ENCODE data around the gene RPP40.

The RPP40 gene, protein sequence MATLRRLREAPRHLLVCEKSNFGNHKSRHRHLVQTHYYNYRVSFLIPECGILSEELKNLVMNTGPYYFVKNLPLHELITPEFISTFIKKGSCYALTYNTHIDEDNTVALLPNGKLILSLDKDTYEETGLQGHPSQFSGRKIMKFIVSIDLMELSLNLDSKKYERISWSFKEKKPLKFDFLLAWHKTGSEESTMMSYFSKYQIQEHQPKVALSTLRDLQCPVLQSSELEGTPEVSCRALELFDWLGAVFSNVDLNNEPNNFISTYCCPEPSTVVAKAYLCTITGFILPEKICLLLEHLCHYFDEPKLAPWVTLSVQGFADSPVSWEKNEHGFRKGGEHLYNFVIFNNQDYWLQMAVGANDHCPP

DNA sequence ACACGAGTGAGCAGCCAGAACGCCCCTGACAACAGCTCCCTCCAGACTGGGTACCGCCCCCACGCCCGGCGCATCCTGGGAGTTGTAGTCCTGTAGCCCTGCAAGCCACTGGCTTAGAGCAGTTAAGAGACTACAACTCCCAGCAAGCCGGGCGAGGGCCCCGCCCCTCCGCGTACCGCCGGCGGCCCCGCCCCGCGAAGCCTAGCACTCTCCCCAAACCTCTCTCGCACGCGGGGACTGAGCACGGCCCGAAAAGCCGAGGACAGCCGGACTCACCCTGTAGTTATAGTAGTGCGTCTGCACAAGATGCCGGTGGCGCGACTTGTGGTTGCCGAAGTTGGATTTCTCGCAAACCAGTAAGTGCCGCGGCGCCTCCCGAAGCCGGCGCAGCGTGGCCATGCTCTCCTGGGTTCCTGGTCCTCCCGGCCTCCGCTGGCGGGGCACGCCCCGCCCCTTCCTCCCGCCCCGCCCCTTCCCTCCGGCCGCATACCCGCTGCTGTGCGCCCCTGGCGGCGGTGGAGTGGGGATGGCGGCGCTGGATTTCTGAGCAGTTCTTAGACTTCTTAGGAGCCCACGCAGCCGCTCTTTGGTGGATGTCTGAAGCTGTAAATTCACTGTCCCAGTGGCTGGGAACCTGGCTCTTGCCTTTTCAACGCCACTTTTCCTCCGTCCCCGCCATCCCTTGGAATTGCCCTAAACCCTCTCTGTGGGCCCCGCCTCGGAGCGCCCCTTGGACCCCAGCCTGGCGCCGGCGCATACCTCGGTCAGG, at the start of gene RPP40:
Gene RPP40 (minus strand): TSS at position 434 of the 769 bp plus-strand sequence. CDS start 35 bp downstream, at position 399.
- H3K36me3 ChIP-seq (ENCODE audit: insufficient read depth, low read length), result peaks cover 20% of the 10 kb centered on the region
- peaks cover 20% of the 10 kb centered on the region for H3K4me1 ChIP-seq (ENCODE audit: insufficient read depth, low read length)
- H3K4me2 ChIP-seq (ENCODE audit: insufficient read depth, low read length), result peak within 1 kb of the TSS; percentile 72
- H3K27me3 ChIP-seq (ENCODE audit: insufficient read depth, low read length, poor library complexity), result no peaks in the 10 kb centered on the region
- peak within 1 kb of the TSS; percentile 40 to 79 for H3K4me3 ChIP-seq (ENCODE audit: low read depth in 1 of 2, low read length in 2 of 2)
- H3K9ac ChIP-seq (ENCODE audit: low read depth, low read length), result peak within 1 kb of the TSS; percentile 74
- H3K9me3 ChIP-seq (ENCODE audit: insufficient read depth, low read length, severe bottlenecking), result no peaks in the 10 kb centered on the region
- peak; percentile 95 for ATAC-seq (ENCODE audit: insufficient read depth, low read depth)
- H4K20me1 ChIP-seq (ENCODE audit: insufficient read depth, low read length), result no peaks in the 10 kb centered on the region
- TF ChIP-seq, protein P1, sequence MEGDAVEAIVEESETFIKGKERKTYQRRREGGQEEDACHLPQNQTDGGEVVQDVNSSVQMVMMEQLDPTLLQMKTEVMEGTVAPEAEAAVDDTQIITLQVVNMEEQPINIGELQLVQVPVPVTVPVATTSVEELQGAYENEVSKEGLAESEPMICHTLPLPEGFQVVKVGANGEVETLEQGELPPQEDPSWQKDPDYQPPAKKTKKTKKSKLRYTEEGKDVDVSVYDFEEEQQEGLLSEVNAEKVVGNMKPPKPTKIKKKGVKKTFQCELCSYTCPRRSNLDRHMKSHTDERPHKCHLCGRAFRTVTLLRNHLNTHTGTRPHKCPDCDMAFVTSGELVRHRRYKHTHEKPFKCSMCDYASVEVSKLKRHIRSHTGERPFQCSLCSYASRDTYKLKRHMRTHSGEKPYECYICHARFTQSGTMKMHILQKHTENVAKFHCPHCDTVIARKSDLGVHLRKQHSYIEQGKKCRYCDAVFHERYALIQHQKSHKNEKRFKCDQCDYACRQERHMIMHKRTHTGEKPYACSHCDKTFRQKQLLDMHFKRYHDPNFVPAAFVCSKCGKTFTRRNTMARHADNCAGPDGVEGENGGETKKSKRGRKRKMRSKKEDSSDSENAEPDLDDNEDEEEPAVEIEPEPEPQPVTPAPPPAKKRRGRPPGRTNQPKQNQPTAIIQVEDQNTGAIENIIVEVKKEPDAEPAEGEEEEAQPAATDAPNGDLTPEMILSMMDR (IDR thresholded peaks at IDR 0.05; ENCODE audit: borderline replicate concordance, extremely low read depth, low read length, poor library complexity, severe bottlenecking), result peak; percentile 87
- TF ChIP-seq EZH2 (IDR thresholded peaks at IDR 0.05; ENCODE audit: borderline replicate concordance, low read depth, low read length, severe bottlenecking), result no peak
- peak within 1 kb of the TSS; percentile 88 for H3K27ac ChIP-seq (ENCODE audit: low read length)
- peak within 1 kb of the TSS; percentile 92 for H2AFZ ChIP-seq (ENCODE audit: low read depth, low read length)
- peak; percentile 98 for DNase-seq
- H3K79me2 ChIP-seq (ENCODE audit: insufficient read depth, low read length), result 0 out of 2 replicates have a peak, but pooled peaks cover 2% of the 10 kb centered on the region

DNA sequence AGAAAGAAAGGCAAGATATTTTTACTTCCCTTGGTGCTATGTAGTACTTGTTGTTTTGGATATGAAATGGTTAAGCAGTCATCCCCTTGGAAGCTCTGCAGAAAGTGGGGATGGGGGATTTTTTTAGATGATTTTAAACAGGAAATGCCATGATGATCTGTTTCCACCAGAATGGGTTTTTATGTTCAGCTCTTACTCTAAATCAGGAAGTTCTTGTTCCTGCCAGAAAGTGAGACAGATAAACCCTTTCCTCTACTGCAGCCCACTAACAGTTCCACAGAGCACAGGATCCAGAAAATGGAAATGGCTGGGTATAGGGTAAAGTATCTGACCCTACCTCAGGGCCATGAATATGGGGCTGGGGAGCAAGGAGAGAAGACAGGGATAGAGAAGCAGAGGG, 49.2 kb upstream of the RPP40 start:
- TF ChIP-seq, protein P1 (IDR thresholded peaks at IDR 0.05; ENCODE audit: borderline replicate concordance, extremely low read depth, low read length, poor library complexity, severe bottlenecking), result no peak
- no peak for TF ChIP-seq EZH2 (IDR thresholded peaks at IDR 0.05; ENCODE audit: borderline replicate concordance, low read depth, low read length, severe bottlenecking)
- peaks cover 11% of the 10 kb centered on the region for H3K9me3 ChIP-seq (ENCODE audit: insufficient read depth, low read length, severe bottlenecking)
- no peak overlapping the region for H2AFZ ChIP-seq (ENCODE audit: low read depth, low read length)
- no peak overlapping the region for H3K4me3 ChIP-seq (ENCODE audit: low read depth in 1 of 2, low read length in 2 of 2)
- ATAC-seq (ENCODE audit: insufficient read depth, low read depth) (no peak), DNase-seq (no peak)
- H3K4me1 ChIP-seq (ENCODE audit: insufficient read depth, low read length), result no peaks in the 10 kb centered on the region
- no peak overlapping the region for H3K27ac ChIP-seq (ENCODE audit: low read length)
- no peaks in the 10 kb centered on the region for H4K20me1 ChIP-seq (ENCODE audit: insufficient read depth, low read length)
- no peak overlapping the region for H3K9ac ChIP-seq (ENCODE audit: low read depth, low read length)
- no peaks in the 10 kb centered on the region for H3K36me3 ChIP-seq (ENCODE audit: insufficient read depth, low read length)
- H3K27me3 ChIP-seq (ENCODE audit: insufficient read depth, low read length, poor library complexity), result no peaks in the 10 kb centered on the region
- no peak overlapping the region for H3K4me2 ChIP-seq (ENCODE audit: insufficient read depth, low read length)
- H3K79me2 ChIP-seq (ENCODE audit: insufficient read depth, low read length), result no peaks in the 10 kb centered on the region

DNA sequence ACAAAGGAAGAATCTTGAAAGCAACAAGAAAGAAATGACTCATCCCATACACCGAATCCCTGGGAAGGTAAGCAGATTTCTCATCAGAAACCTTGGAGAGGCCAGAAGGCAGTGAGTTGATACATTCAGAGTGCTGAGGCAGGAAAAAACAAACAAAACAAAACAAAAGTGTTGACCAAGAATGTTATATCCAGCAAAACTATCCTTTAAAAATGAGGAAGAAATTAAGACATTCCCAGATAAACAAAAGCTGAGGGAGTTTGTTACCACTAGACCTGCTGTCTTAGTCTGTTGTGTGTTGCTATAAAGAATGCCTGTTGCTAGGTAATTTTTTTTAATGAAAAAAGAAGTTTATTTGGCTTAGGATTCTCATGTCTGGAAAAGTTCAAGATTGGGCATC, 47.6 kb upstream of the RPP40 start:
- no peak for TF ChIP-seq EZH2 (IDR thresholded peaks at IDR 0.05; ENCODE audit: borderline replicate concordance, low read depth, low read length, severe bottlenecking)
- TF ChIP-seq, protein P1 (IDR thresholded peaks at IDR 0.05; ENCODE audit: borderline replicate concordance, extremely low read depth, low read length, poor library complexity, severe bottlenecking), result no peak
- DNase-seq (no peak), ATAC-seq (ENCODE audit: insufficient read depth, low read depth) (no peak)
- no peak overlapping the region for H3K9ac ChIP-seq (ENCODE audit: low read depth, low read length)
- H3K27ac ChIP-seq (ENCODE audit: low read length), result no peak overlapping the region
- H2AFZ ChIP-seq (ENCODE audit: low read depth, low read length), result no peak overlapping the region
- peaks cover 11% of the 10 kb centered on the region for H3K9me3 ChIP-seq (ENCODE audit: insufficient read depth, low read length, severe bottlenecking)
- H3K36me3 ChIP-seq (ENCODE audit: insufficient read depth, low read length), result no peaks in the 10 kb centered on the region
- H3K4me3 ChIP-seq (ENCODE audit: low read depth in 1 of 2, low read length in 2 of 2), result no peak overlapping the region
- no peaks in the 10 kb centered on the region for H3K27me3 ChIP-seq (ENCODE audit: insufficient read depth, low read length, poor library complexity)
- H4K20me1 ChIP-seq (ENCODE audit: insufficient read depth, low read length), result no peaks in the 10 kb centered on the region
- H3K4me2 ChIP-seq (ENCODE audit: insufficient read depth, low read length), result no peak overlapping the region
- H3K4me1 ChIP-seq (ENCODE audit: insufficient read depth, low read length), result no peaks in the 10 kb centered on the region
- H3K79me2 ChIP-seq (ENCODE audit: insufficient read depth, low read length), result no peaks in the 10 kb centered on the region
